Measurements from ENCODE around the gene ARFRP1.

Gene ARFRP1

DNA sequence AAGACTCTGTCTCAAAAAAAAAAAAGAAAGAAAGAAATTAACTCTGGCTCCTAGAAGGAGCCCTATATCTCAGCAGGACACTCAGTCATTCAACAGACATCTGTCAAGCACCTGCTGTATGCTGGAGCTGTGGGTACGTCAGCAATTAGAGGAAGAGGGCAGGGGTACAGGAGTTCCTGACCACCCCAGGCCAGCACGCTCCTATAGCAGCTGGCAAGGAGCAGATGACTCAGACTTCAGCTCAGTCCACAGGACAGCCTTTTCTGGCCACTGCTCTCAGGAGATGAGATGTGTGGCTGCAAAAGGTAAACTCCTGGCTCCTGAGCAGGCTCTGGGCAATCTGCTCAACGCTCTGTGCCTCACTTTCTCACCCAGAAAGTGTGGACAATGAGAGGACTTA lies 51.3 kb downstream of the ARFRP1 start:
- TF ChIP-seq, protein P1, sequence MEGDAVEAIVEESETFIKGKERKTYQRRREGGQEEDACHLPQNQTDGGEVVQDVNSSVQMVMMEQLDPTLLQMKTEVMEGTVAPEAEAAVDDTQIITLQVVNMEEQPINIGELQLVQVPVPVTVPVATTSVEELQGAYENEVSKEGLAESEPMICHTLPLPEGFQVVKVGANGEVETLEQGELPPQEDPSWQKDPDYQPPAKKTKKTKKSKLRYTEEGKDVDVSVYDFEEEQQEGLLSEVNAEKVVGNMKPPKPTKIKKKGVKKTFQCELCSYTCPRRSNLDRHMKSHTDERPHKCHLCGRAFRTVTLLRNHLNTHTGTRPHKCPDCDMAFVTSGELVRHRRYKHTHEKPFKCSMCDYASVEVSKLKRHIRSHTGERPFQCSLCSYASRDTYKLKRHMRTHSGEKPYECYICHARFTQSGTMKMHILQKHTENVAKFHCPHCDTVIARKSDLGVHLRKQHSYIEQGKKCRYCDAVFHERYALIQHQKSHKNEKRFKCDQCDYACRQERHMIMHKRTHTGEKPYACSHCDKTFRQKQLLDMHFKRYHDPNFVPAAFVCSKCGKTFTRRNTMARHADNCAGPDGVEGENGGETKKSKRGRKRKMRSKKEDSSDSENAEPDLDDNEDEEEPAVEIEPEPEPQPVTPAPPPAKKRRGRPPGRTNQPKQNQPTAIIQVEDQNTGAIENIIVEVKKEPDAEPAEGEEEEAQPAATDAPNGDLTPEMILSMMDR (IDR thresholded peaks at IDR 0.05) = no peak

- TF ChIP-seq, protein P1 (IDR thresholded peaks at IDR 0.05) = no peak
These were observed 52.5 kb downstream of the ARFRP1 start for GRCh38 chr20:63655249-63655648.

GRCh38 chr20:63653974-63654668 lies 53.7 kb downstream of the ARFRP1 start:
- TF ChIP-seq, protein P1 (IDR thresholded peaks at IDR 0.05) = no peak

DNA sequence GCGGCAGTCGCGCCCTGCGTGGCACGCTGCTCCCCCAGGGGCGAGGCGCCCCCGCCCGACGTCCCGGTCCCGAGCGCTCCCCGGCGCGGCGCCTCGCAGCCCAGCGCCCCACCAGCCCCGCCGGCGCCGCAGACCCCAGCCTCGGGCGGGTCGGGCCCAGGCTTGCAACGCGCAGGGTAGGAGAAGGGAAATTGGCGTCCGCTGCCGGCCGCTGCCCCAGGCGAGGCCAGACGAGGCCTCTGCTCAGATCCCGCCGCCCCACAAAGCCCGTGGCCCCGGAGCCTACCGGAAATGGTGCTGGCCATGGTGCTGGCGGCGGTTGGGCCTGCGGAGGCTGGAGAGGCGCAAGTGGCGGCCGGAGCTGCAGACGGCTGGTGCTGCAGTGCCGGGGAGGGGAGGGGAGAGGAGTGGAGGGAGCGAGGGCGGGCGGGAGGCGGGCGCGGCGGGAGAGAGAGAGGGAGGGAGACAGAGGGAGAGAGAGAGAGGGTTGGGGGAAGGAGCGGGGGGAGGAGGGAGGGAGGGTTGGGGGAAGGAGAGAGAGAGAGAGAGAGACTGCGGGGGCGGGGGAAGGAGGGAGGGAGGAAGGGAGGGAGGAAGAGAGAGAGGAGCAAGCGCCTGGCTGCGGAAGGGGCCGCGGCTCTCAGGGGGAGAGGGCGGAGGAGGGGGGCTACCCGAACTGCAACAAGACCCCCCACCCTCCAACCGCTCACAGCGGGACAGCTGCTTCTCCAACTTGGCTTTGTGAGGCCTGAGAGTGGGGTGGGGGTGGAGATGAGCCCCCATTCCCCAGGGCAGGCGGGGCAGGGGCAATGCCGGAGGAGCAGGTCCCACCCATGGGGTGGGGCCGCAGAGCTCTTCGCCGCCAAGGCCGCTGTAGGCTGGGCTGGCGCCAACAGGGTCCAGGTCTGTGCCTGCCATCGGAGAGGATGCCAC lies 54.5 kb downstream of the ARFRP1 start, which contains the start of gene STMN3:
TSS of gene STMN3 (minus strand) at position 384 of the 933 bp plus-strand sequence. CDS start at position 305, 79 bp downstream.
- TF ChIP-seq, protein P1 (IDR thresholded peaks at IDR 0.05) = no peak

DNA sequence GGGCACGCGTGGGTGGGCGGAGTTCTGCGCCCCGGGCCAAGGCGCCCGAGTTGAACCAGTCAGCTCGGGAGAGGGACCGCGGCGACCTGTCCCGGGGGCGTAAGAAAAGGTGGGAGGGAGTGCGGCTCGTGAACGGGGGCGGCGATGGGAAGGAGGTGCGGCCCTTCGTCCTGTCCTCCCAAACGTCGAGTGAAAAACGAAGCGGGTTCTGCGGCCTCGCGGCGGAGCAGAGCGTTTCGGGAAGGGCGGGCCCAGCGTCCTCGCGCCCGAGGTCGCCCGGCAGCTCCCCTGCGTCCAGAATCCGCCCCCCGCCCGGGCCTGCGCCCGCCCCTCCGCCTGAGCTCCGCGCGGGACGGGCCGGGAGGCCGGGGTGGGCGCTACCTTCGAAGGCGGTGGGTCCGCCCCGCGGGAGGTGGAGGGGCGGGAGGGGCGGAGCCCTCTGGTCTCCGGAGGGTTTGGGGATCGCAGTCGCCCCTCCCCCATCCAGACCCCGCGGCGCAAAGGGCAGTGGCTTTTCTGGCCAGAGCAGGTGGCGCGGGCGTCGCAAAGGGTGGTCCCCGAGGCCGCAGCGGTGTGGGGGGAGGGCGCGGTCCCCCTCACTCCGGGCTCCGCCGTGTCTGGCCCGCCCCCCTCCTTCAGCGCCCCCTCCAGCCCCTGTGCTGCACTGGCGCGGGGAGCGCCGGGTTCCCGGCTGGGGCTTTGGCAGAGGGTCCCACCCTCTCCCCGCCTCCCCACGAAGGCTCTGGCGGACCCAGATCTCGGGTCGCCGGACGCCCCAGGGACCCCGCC lies 55.4 kb downstream of the ARFRP1 start:
- TF ChIP-seq, protein P1 (IDR thresholded peaks at IDR 0.05) = no peak

- TF ChIP-seq, protein P1 (IDR thresholded peaks at IDR 0.05) = no peak
These were observed 55.9 kb downstream of the ARFRP1 start for GRCh38 chr20:63651942-63652191.

GRCh38 chr20:63648895-63649589 lies 58.7 kb downstream of the ARFRP1 start:
- TF ChIP-seq, protein P1 (IDR thresholded peaks at IDR 0.05) = no peak

Measured in LNCAP (cell line).